ENCODE data around the gene SNX33.
"Not testable (repeated sequence)": the region's sequence is repeated elsewhere in the genome, so short reads cannot be mapped to it uniquely, and the experiment has no call there.

SNX33 gene

DNA sequence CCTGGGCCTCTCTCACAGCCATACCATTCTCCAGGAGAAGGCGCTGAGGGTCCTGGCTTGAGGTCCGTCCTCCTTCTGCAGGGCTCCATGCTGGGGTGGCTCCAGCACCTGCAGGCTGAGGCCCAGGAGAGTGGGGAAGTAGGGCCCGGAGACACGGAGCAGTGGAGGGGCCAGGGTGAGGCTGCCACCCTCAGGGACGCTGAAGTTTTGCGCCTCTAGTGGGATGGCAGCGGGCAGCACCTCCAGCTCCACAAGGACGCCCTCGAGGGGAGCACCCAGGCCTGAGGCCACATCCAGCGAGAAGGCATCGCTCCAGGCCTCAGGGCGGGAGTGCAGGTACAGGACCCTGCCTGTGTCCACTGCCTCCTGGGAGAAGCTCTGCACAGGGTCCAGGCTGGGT lies 37.5 kb downstream of the SNX33 start:
- no peak for DNase-seq

DNA sequence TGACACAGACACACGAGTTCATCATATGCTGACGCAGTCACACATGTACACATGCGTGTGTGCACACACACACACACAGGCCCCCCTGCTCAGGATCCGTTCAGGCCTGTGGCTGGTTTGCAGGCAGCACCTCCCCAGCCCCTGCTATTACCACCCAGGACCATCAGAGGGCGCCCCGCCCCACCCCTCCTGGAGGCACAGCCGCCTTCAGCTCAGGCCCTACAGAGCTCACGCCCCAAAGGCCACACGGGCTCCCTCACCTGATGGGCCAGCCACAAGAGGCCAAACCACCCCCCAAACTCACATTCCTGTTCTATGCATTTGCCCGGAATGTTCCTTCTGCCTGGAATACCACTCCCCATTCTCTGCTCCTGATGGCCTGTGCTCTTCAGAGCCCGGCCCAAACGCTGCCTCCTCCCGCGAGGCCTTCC lies 38.5 kb downstream of the SNX33 start:
- peak; percentile 72 to 85 (median 83) for DNase-seq

- no peak for DNase-seq
Observed at GRCh38 chr15:75687486-75688277, 40.0 kb downstream of the SNX33 start.

- DNase-seq, result no peak
Observed at GRCh38 chr15:75688278-75688557, 40.5 kb downstream of the SNX33 start.

DNA sequence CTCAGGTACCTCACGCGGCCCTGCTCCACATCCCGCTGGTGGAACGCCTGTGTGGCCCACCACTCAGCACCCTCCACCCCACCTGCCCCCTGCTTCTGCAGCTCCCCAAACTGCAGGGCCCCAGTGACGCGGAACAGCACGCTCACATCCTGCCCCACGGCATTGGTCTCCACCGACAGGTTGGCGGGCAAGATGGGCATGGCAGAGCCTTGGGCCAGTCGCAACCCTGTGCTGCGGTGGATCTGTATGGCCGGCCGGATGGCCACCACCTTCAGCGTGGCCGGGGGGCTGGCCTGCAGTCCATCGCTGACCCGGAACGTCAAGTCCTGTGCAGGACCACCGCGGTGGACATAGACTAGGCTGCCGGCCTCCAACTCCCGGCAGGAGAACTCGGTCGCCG lies 41.1 kb downstream of the SNX33 start:
- no peak for DNase-seq

- DNase-seq, result not testable (repeated sequence)
Observed at GRCh38 chr15:75689429-75689828, 41.7 kb downstream of the SNX33 start.

DNA sequence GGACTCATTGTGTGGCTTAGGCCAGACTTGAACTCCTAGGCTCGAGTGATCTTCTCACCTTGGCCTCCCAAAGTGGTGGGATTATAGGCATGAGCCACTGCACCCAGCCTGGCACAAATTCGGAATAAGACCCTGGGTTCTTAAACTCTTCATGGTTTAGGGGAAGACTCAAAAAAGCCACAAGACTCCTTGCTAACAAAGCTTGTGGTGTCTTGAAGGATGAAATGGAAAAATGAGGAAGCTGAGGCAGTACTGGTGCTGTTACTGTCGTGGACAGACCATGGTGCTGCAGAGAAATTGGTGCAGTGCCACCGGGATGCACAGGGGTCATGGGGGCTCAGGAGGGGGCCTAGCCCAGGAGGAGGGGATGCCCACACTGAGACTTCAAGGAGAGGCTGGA lies 44.6 kb downstream of the SNX33 start:
- not testable (repeated sequence) for DNase-seq

DNA sequence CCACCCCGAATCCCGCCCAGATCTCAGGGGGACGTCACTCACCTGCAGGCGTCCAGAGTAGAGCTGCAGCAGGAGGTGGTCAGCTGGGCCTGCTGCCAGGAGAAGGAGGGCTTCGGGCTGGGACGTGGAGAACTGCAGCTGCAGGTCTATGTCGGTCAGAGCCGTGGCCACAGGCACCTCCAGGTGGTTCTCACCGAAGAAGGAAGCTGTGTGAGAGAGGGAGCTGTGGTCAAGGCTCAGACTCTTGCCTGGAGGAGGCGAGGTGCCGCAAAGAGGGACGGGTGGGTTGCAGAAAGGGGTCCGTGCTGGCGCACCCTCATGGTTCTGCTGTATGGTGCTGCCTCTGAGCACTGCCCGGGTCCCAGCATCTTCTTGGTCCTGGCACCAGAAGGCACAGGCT lies 45.3 kb downstream of the SNX33 start:
- DNase-seq, result not testable (repeated sequence)

DNA sequence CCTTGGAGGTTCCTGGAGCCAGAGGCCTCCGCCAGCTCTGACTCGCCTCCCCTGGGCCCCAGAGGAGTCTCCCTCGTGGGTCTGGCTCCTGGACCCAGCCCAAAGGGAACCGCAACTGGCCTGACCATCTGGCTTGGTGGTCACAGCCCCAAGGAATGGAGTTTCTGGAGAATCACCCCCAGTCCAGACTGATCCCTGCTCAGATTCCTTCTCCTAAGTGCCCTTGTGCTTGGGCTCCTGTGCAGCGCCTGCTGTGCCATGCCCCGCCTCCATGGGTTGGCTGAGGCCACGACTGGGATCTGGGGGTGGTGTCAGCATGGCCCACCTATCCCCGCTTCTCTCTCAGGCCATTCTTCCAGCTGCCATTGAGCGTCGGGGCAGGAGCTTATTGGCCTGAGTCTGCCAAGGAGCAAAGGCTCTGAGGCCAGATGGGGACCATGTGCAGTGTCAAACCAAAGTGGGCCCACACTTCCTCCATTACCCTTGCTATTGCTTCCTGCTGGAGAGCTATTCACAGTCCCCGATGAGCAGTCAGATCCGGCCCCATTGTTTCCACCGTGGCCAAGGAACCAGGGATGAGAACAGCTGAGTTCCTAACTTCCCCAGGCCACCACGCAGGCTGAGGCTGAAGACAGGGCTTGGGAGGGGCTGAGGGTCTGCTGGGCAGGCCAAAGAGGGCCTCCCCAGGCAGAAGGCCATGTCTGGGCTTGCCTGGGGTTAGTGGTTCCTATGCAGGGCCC lies 46.0 kb downstream of the SNX33 start:
- DNase-seq, result peak; percentile 37 to 55 (median 48)

DNA sequence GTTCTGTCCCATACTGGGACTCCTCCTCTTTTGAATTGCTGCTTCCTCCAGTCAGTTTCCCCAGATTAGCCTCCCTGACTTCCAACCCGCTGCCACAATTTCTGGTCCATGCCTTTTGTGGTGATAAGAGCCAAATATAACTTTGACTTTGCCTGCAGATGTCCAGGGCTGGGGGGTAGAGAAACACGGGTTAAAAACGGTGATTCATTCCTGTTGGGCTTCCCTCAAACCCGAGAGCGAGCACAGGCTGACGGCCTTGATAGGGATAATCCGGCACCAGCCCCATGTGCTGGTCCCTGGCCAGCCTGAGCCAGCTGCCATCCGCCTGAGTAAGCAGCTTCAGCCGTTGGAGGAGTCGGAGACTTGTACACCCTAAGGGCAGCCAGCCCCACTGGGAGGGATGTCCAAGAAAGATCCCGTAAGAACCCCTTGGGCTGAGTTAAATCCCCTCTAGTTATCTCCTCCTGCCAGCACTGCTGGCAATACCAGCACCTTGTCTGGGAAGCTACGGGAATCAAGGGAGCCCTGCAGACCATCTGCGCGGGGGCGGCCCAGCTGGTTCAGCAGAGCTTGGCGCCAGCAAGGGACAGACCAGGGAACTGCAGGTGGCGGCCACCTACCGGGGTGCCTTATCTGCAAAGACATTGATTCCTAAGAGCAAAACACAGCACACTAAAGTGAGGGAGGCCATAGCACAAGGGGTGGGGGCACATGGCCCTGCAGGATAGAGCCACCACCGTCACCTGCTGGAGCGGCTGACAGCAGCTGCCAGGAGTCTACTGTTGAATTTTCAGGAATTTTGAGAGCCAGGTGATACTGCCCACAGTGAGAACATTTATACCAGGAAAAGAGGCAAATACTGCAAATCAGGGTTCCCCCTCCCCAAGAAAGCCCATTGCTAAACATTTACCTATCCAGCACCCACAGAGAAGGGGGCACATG lies 46.8 kb downstream of the SNX33 start:
- peak; percentile 75 to 80 (median 75) for DNase-seq

DNA sequence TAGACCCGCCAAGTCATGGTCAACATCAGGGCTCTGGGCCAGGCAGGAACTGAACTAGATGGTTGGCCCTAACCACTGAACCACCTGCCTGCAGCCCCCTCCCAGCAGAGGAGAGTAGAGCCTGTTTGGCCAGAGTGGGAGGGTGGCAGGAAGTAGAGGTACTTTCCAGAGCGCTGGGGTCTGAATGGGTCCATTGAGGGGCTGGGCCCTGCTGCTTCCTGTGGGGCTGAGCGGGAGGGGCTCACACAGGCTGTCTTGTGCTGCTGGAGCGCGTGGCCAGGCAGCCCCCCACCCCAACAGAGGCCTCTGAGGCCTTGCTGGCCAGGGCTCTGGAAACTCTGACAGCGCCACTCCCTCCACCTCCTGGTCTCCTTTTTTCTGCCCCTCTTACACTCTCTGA lies 47.5 kb downstream of the SNX33 start:
- no peak for DNase-seq

GRCh38 chr15:75695634-75696310 lies 48.1 kb downstream of the SNX33 start:
- DNase-seq, result no peak

- DNase-seq, result peak; percentile 57 to 75 (median 64)
Observed at GRCh38 chr15:75696311-75696720, 48.6 kb downstream of the SNX33 start.

DNA sequence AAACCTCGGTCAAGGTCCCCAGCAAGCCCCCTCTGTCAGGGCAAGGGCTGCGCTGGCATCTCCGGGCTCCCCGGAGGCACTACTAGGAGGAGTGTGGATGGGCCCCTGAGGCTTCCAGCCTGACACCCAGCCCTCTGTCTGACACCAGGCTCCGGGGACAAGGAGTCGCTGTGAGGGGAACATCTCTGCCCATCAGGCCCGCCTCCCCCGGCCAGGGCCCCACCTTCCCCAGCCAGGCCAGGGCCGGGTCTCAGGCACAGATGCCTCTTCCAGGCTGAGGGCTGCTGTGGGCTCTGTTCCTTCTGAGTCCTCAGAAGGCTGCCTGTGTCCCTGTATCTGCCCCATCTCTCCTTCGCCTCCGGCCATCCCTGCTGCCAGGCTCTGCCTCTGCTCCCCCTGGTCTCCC lies 49.1 kb downstream of the SNX33 start:
- no peak for DNase-seq

DNA sequence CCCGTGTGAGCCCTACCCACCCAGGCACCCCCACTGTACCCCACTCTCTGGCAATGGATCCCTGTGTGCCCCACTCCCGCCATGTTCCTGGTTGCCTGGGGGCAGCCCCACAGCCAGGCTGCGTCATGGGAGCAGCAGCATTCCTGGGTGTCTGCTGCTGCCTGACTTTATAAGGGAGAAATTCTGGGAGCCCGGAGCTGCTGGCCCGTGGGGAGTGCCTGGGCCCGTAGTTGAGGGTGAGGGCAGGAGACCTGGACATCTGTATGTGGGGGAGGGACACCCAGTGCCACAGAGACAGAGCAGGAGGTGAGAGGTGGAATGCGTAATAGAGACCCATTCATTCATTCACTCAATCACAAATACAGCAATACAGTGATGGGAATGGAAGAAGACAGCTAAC lies 49.8 kb downstream of the SNX33 start:
- DNase-seq, result no peak

GRCh38 chr15:75697974-75698747 lies 50.4 kb downstream of the SNX33 start:
- not testable (repeated sequence) for DNase-seq

DNA sequence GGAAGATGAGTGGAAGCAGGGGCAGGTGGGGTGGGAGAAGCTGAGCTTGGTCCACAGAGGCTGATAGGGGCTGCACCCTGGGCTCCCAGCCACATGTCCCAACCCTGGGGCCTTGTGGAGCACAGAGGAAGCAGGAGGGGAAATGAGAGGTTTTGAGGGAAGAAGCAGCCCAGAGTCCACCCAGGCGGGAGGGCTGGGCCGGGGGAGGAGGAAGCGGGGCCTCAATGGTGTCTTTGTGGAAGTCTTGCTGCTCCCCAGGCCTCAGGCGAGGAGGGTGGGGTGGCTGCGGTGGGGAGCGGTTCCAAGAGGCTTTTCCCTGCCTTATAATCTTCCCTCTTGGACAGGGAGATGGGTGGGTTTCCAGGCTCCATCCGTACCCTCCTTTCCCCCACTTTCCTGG lies 51.8 kb downstream of the SNX33 start:
- DNase-seq, result peak; percentile 43 to 64 (median 43)

- peak; percentile 93 to 95 (median 95) for DNase-seq
Observed at GRCh38 chr15:75699961-75700874, 52.5 kb downstream of the SNX33 start.

DNA sequence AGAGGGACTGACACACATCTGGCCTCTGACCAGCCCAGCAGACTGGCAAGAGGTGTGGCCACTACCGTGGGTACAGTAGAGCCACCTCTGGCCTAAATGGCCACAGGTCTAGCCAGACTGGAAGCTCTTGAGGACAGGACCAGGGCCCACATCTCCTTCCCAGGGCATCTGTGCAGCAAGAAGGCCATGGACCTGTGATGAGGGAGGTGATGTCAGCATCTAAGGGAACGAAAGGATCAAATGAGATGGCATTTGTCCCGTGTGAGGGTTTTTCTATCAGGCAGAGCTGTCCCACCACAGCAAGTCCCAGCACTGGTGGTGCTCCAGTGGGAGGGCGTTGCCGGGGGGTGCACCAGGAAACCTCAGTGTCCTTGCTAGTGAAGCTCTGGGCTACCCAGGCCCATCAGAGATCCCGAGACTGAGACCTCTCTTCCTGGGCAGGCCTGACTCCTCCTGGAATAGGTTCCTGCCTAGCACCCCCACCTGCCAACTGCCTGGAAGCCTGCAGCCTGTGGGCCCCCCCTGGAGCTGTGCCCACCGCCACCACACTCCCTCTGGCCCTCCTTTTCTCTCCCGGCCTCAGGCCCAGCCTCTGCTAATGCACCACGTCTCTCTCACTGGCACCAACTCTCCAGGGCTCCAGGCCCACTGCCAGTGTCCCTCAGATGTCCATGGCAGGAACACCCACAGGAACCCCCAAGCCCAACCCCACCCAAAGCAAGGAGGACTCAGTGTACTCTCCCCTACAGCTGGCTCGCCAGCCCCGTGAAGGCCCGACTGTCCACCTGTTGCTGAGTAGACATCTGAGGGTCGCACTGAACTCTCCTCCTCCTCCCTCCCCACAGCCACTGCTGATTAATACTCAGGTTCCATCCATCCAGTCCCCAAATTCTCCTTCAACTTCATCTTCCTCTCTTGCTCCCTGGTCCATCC lies 53.6 kb downstream of the SNX33 start:
- DNase-seq, result not testable (repeated sequence)

- DNase-seq, result no peak
Observed at GRCh38 chr15:75702436-75702835, 54.7 kb downstream of the SNX33 start.

All from suppressor macrophage treated with lipopolysaccharide for 1 hour (primary cell).